ENCODE measurements around the gene MEG3.
A peak's percentile ranks its signal among the peaks of the same experiment; 100 is the strongest.
"Not testable (repeated sequence)": the region's sequence is repeated elsewhere in the genome, so short reads cannot be mapped to it uniquely, and the experiment has no call there.

The MEG3 gene

GRCh38 chr14:100816286-100816949, 9.5 kb upstream of the MEG3 start:
- DNase-seq (ENCODE audit: low spot score) = peak; percentile 60

- DNase-seq (ENCODE audit: low spot score) = peak; percentile 27
Observed at GRCh38 chr14:100816950-100817901, 8.7 kb upstream of the MEG3 start.

- DNase-seq (ENCODE audit: low spot score) = no peak
Observed at GRCh38 chr14:100818221-100818699, 7.7 kb upstream of the MEG3 start.

GRCh38 chr14:100818923-100819322, 7.0 kb upstream of the MEG3 start:
- DNase-seq (ENCODE audit: low spot score) = not testable (repeated sequence)

GRCh38 chr14:100819453-100819828, 6.5 kb upstream of the MEG3 start:
- DNase-seq (ENCODE audit: low spot score) = no peak

GRCh38 chr14:100819829-100820475, 6.0 kb upstream of the MEG3 start:
- no peak for DNase-seq (ENCODE audit: low spot score)

GRCh38 chr14:100820957-100821356, 5.0 kb upstream of the MEG3 start:
- no peak for DNase-seq (ENCODE audit: low spot score)

- no peak for DNase-seq (ENCODE audit: low spot score)
Observed at GRCh38 chr14:100822013-100822412, 3.9 kb upstream of the MEG3 start.

- no peak for DNase-seq (ENCODE audit: low spot score)
Observed at GRCh38 chr14:100822532-100823296, 3.2 kb upstream of the MEG3 start.

- no peak for DNase-seq (ENCODE audit: low spot score)
Observed at GRCh38 chr14:100823413-100824080, 2.4 kb upstream of the MEG3 start.

GRCh38 chr14:100824091-100824551, 1.8 kb upstream of the MEG3 start:
- no peak for DNase-seq (ENCODE audit: low spot score)

- no peak for DNase-seq (ENCODE audit: low spot score)
Observed at GRCh38 chr14:100824901-100825712, 811 bp upstream of the MEG3 start.

GRCh38 chr14:100826391-100827100, 628 bp downstream of the MEG3 start:
- no peak for DNase-seq (ENCODE audit: low spot score)

- DNase-seq (ENCODE audit: low spot score) = no peak
Observed at GRCh38 chr14:100827101-100828021, 1.4 kb downstream of the MEG3 start.

- DNase-seq (ENCODE audit: low spot score) = no peak
Observed at GRCh38 chr14:100828031-100828769, 2.3 kb downstream of the MEG3 start.

GRCh38 chr14:100830681-100831080, 4.8 kb downstream of the MEG3 start:
- no peak for DNase-seq (ENCODE audit: low spot score)

GRCh38 chr14:100832311-100832960, 6.5 kb downstream of the MEG3 start:
- no peak for DNase-seq (ENCODE audit: low spot score)

Data from HuH-7 (cell line).